Heart left ventricle (tissue), 16 donors: ENCODE data around the gene RAB3C. TPM values are rescaled to one million over a fixed set of nuclear protein-coding genes. Genes with fewer than 3 reads are reported as not detected.

Experiments
- ATAC-seq, 4 donors: fragments of 200-7000 bp; cut with Tn5 transposase; one replicate each; pipeline ENCODE4 v1.9.1; 2020 to 2022; ENCODE audit warnings: moderate library complexity in 4 of 4, mild to moderate bottlenecking in 3 of 4, moderate number of reproducible peaks in 1 of 4
- DNase-seq, 5 donors: peaks; one replicate each; pipeline ENCODE4 v3.0.0-alpha.2; 2020
- H3K27ac ChIP-seq, 12 donors: fragments of 200-600 bp; sonication (generic) in 4 of 12; one replicate each; pipeline versions ENCODE4 v1.5.0 to v1.8.0; 2016 to 2022; ENCODE audit warnings: mild to moderate bottlenecking in 2 of 12
- H3K27me3 ChIP-seq, 9 donors: fragments of 200-600 bp; sonication (generic) in 2 of 9; one replicate each; pipeline versions ENCODE4 v1.5.1 to v1.8.0; 2016 to 2022; ENCODE audit warnings: mild to moderate bottlenecking in 3 of 9
- H3K36me3 ChIP-seq, 9 donors: fragments of 200-600 bp; sonication (generic) in 2 of 9; one replicate each; pipeline versions ENCODE4 v1.5.0 to v1.8.0; 2018 to 2022; ENCODE audit warnings: mild to moderate bottlenecking in 2 of 9
- H3K4me1 ChIP-seq, 12 donors: fragments of 200-600 bp; sonication (generic) in 4 of 12; one replicate each; pipeline versions ENCODE4 v1.5.0 to v1.8.0; 2016 to 2022; ENCODE audit warnings: mild to moderate bottlenecking in 3 of 12
- H3K4me3 ChIP-seq, 12 donors: fragments of 200-600 bp; sonication (generic) in 4 of 12; one replicate each; pipeline versions ENCODE4 v1.5.0 to v1.8.0; 2017 to 2022; ENCODE audit warnings: mild to moderate bottlenecking in 9 of 12, moderate library complexity in 4 of 12
- H3K9me3 ChIP-seq, 12 donors: fragments of 200-600 bp; sonication (generic) in 4 of 12; one replicate each; pipeline versions ENCODE4 v1.5.0 to v1.8.0; 2016 to 2022; ENCODE audit warnings: mild to moderate bottlenecking in 1 of 12
- CTCF ChIP-seq, 12 donors: fragments of 200-600 bp; sonication (generic) in 4 of 12; IDR thresholded peaks; one replicate each; pipeline versions ENCODE4 v1.5.0 to v1.8.0; 2018 to 2022; ENCODE audit warnings: antibody characterized with exemption in 12 of 12, mild to moderate bottlenecking in 5 of 12
- POLR2A ChIP-seq, 2 donors: fragments of 450-650 bp; IDR thresholded peaks; one replicate each; pipeline ENCODE4 v1.6.1; 2017; ENCODE audit warnings: antibody characterized with exemption in 2 of 2, mild to moderate bottlenecking in 2 of 2, moderate library complexity in 2 of 2
- WGBS, 4 donors: extraction: QIAGEN DNeasy Blood & Tissue Kit in 2 of 4; methylation state at CpG; one replicate each; pipeline versions ENCODE4 v1.1.5 to v1.1.7; 2013 to 2018; 5-methylcytosine and 5-hydroxymethylcytosine counted together
- intact Hi-C, 10 donors: fragments of 100-400 bp; cut with DNase I; formaldehyde crosslinking; loops; one replicate each; pipeline versions ENCODE4 v1.11.1 to v1.14.2; 2022
- polyA plus RNA-seq, 2 donors: library from polyadenylated mRNA; stranded (reverse); fragments of 200-250 nt; gene quantifications; one replicate each; pipeline ENCODE4 v1.2.3, GENCODE V29; 2013
- total RNA-seq, 9 donors: library from RNA; depleted of rRNA in 2 of 9; stranded (reverse); fragments of >200 nt in 2 of 9; fragmentation: NEBNext Ultra II Directional in 3 of 9; extraction: Animal tissue kit (Norgen Biotek cat#: 25700) in 3 of 9; gene quantifications; one replicate each; pipeline versions ENCODE4 v1.1.0 to v1.2.4, GENCODE V29; 2016 to 2023
- donor health status: ischemic (EF 13 %, LVEDD 7.1; RV severe dilation, severe dysfunction).
- donor health status: healthy with polysubstance abuse.
- donor health status: DM: no; HTN: yes; CAD: no.
- donor health status: DM: no; HTN: no; CAD: no.
- donor health status: ischemic (EF 25% LVEDD 6.9; RV normal size, moderate dysfunction).
- donor health status: ischemic (EF 25% LVEDD 5.7; RV mildly dilated, moderate dysfunction).
- donor health status: healthy.
- donor health status: DM: yes; HTN: yes; CAD: no.
- donor health status: ischemic (EF 35%, LVEDD 5.7; RV mildly dilated, moderate dysfunction).
- donor health status: nonischemic (EF 11% LVEDD 7.7; RV severe dilation, severe dysfunction).
- donor health status: DM: yes; HTN: yes; CAD: no.
- donor health status: PGD.
- donor health status: ischemic (EF 29% LVEDD 5.4; RV normal size, mild dysfunction).
- donor health status: nonischemic (EF 23%, LVEDD 6.1; RV moderate dilation, normal function).

Gene RAB3C
- total and polyA plus RNA-seq, 11 donors, result 0.04 to 3.8 (median 0.57) TPM; not detected in 2

GRCh38 chr5:58786035-58786434, 203.2 kb downstream of the RAB3C start:
- TF ChIP-seq POLR2A (IDR thresholded peaks at IDR 0.05), result no peak
- TF ChIP-seq CTCF (IDR thresholded peaks at IDR 0.05), result no peak
- WGBS, 4 donors, result 82 to 98% (median 87%) methylated on average over 2 of the region's 2 CpGs

GRCh38 chr5:58786711-58787303, 203.9 kb downstream of the RAB3C start:
- ATAC-seq (no peak), DNase-seq (no peak)
- TF ChIP-seq POLR2A (IDR thresholded peaks at IDR 0.05) (no peak), CTCF (IDR thresholded peaks at IDR 0.05) (no peak)
- Histone ChIP-seq H3K27ac (no peak overlapping the region), H3K9me3 (peaks cover 0 to 6% (median 0%) of the 10 kb centered on the region in 12 donors), H3K4me1 (no peaks in the 10 kb centered on the region), H3K27me3 (peaks cover 0 to 3% (median 0%) of the 10 kb centered on the region in 9 donors), H3K36me3 (no peaks in the 10 kb centered on the region), H3K4me3 (no peak overlapping the region)
- intact Hi-C loops, result no loop called here
- 81 to 86% (median 83%) methylated on average over 21 of the region's 21 CpGs for WGBS, 4 donors

More at GRCh38 chr5:58786035-58786434, 203.2 kb downstream of the RAB3C start:
- Histone ChIP-seq H3K36me3 (no peaks in the 10 kb centered on the region), H3K4me1 (no peaks in the 10 kb centered on the region), H3K27ac (no peak overlapping the region), H3K9me3 (peaks cover 0 to 6% (median 0%) of the 10 kb centered on the region in 12 donors), H3K4me3 (no peak overlapping the region), H3K27me3 (peaks cover 0 to 3% (median 0%) of the 10 kb centered on the region in 9 donors)
- no peak for ATAC-seq
- intact Hi-C loops, result no loop called here
- no peak for DNase-seq

GRCh38 chr5:58787987-58788386, 205.1 kb downstream of the RAB3C start:
- Histone ChIP-seq H3K27me3 (peaks cover 0 to 1% (median 0%) of the 10 kb centered on the region in 9 donors), H3K36me3 (no peaks in the 10 kb centered on the region), H3K4me1 (no peaks in the 10 kb centered on the region), H3K4me3 (no peak overlapping the region), H3K9me3 (peaks cover 0 to 6% (median 0%) of the 10 kb centered on the region in 12 donors), H3K27ac (no peak overlapping the region)
- no peak for DNase-seq
- TF ChIP-seq POLR2A (IDR thresholded peaks at IDR 0.05) (no peak), CTCF (IDR thresholded peaks at IDR 0.05) (no peak)
- 39 to 46% (median 45%) methylated on average over 3 of the region's 3 CpGs for WGBS, 4 donors
- intact Hi-C loops, result no loop called here
- no peak for ATAC-seq

GRCh38 chr5:58793888-58794657, 211.2 kb downstream of the RAB3C start:
- H3K27me3 ChIP-seq, result no peaks in the 10 kb centered on the region
- intact Hi-C loops, result no loop called here
- no peak for ATAC-seq
- H3K36me3 ChIP-seq, result no peaks in the 10 kb centered on the region
- TF ChIP-seq POLR2A (IDR thresholded peaks at IDR 0.05), result no peak
- no peak for TF ChIP-seq CTCF (IDR thresholded peaks at IDR 0.05)
- 49 to 65% (median 53%) methylated on average over 4 of the region's 4 CpGs for WGBS, 4 donors
- no peak for DNase-seq
- H3K9me3 ChIP-seq, result no peaks in the 10 kb centered on the region
- no peaks in the 10 kb centered on the region for H3K4me1 ChIP-seq
- H3K27ac ChIP-seq, result no peak overlapping the region
- no peak overlapping the region for H3K4me3 ChIP-seq
